HG03095 (cell line): ENCODE data around the gene SLC48A1.

ENCODE experiments used
- ATAC-seq: cut with Tn5 transposase; IDR thresholded peaks from one replicate; pipeline ENCODE4 v1.9.1; 2021; ENCODE audit warnings: moderate library complexity; ENCODE audit not compliant: unreplicated experiment

Gene SLC48A1

GRCh38 chr12:47776471-47777143 is 3.6 kb downstream of the SLC48A1 start:
- ATAC-seq: no peak

GRCh38 chr12:47777151-47777550 is 4.1 kb downstream of the SLC48A1 start:
- ATAC-seq: no peak

GRCh38 chr12:47777741-47778558 is 4.9 kb downstream of the SLC48A1 start:
- ATAC-seq: no peak

GRCh38 chr12:47778881-47779280 is 5.8 kb downstream of the SLC48A1 start:
- ATAC-seq: no peak

- ATAC-seq: peak; percentile 75
These were observed 6.4 kb downstream of the SLC48A1 start for GRCh38 chr12:47779301-47779942.

GRCh38 chr12:47779943-47780504 is 7.0 kb downstream of the SLC48A1 start:
- no peak for ATAC-seq

GRCh38 chr12:47781479-47782371 is 8.7 kb downstream of the SLC48A1 start:
- ATAC-seq: no peak

- ATAC-seq: no peak
These were observed 9.3 kb downstream of the SLC48A1 start for GRCh38 chr12:47782372-47782770.

GRCh38 chr12:47783024-47783755 is 10.2 kb downstream of the SLC48A1 start:
- no peak for ATAC-seq

GRCh38 chr12:47783821-47784819 is 11.1 kb downstream of the SLC48A1 start:
- no peak for ATAC-seq

- no peak for ATAC-seq
These were observed 12.2 kb downstream of the SLC48A1 start for GRCh38 chr12:47785036-47785886.

GRCh38 chr12:47785887-47786661 is 13.0 kb downstream of the SLC48A1 start:
- no peak for ATAC-seq

- no peak for ATAC-seq
These were observed 13.7 kb downstream of the SLC48A1 start for GRCh38 chr12:47786662-47787280.

GRCh38 chr12:47787596-47788319 is 14.7 kb downstream of the SLC48A1 start:
- ATAC-seq: no peak

- ATAC-seq: no peak
These were observed 16.1 kb downstream of the SLC48A1 start for GRCh38 chr12:47789141-47789540.
